SH-SY5Y (cell line): ENCODE data around the gene ANOS1.

ENCODE experiments used
- GATA2 ChIP-seq: IDR thresholded peaks from 2 replicates; pipeline ENCODE4 v1.6.1; 2011; ENCODE audit warnings: mild to moderate bottlenecking, low read depth, low read length
- GATA3 ChIP-seq: IDR thresholded peaks from 2 replicates; pipeline ENCODE4 v1.6.1; 2011; ENCODE audit warnings: low read depth, mild to moderate bottlenecking, low read length, moderate library complexity

- TF ChIP-seq GATA2 (no peak), GATA3 (no peak)
Measured at GRCh38 chrX:8737883-8738282, 5.9 kb upstream of the ANOS1 start.
